Glutamatergic neuron (in vitro differentiated cells): ENCODE data around the gene CAPN14. TPM values are rescaled to one million over a fixed set of nuclear protein-coding genes. Genes with fewer than 3 reads are reported as not detected.

Source experiments
- DNase-seq: peaks from one replicate; pipeline ENCODE4 v3.0.0; 2022
- H3K27ac Mint-ChIP-seq: one replicate; pipeline ENCODE4 v1.8.0; 2020; ENCODE audit warnings: mild to moderate bottlenecking, mixed read lengths, inconsistent platforms; ENCODE audit not compliant: unreplicated experiment
- H3K27me3 Mint-ChIP-seq: one replicate; pipeline ENCODE4 v1.8.0; 2020; ENCODE audit warnings: mild to moderate bottlenecking, moderate library complexity, mixed read lengths, inconsistent platforms; ENCODE audit not compliant: unreplicated experiment
- H3K36me3 Mint-ChIP-seq: one replicate; pipeline ENCODE4 v1.8.0; 2020; ENCODE audit warnings: mild to moderate bottlenecking, mixed read lengths, inconsistent platforms; ENCODE audit not compliant: unreplicated experiment
- H3K4me1 Mint-ChIP-seq: one replicate; pipeline ENCODE4 v1.8.0; 2020; ENCODE audit warnings: mild to moderate bottlenecking, low read depth, mixed read lengths, inconsistent platforms; ENCODE audit not compliant: unreplicated experiment
- H3K4me3 Mint-ChIP-seq: one replicate; pipeline ENCODE4 v1.8.0; 2020; ENCODE audit warnings: mild to moderate bottlenecking, mixed read lengths, inconsistent platforms; ENCODE audit not compliant: unreplicated experiment
- H3K9me3 Mint-ChIP-seq: one replicate; pipeline ENCODE4 v1.8.0; 2020; ENCODE audit warnings: mild to moderate bottlenecking, moderate library complexity, mixed read lengths, inconsistent platforms; ENCODE audit not compliant: unreplicated experiment
- CTCF ChIP-seq: fragments of 200-600 bp; sonication (generic); IDR thresholded peaks from one replicate; pipeline ENCODE4 v1.5.0; 2021; ENCODE audit not compliant: partially characterized antibody, unreplicated experiment
- total RNA-seq: library from RNA; stranded (reverse); fragmentation: NEBNext Ultra II Directional; extraction: Animal tissue kit (Norgen Biotek cat#: 25700); gene quantifications from one replicate; pipeline ENCODE4 v1.2.1, GENCODE V29; 2021; ENCODE audit not compliant: unreplicated experiment

The CAPN14 gene
- total RNA-seq, 1 donor from 2014 or later = 0.25 TPM

GRCh38 chr2:31232586-31232985 is 15.3 kb upstream of the CAPN14 start:
- Mint-ChIP-seq H3K4me3 (no peak overlapping the region), H3K4me1 (peaks cover 12% of the 10 kb centered on the region), H3K27ac (no peak overlapping the region), H3K9me3 (peaks cover 2% of the 10 kb centered on the region), H3K27me3 (no peaks in the 10 kb centered on the region), H3K36me3 (no peaks in the 10 kb centered on the region)
- no peak for DNase-seq
- no peak for TF ChIP-seq CTCF

- DNase-seq = no peak
- Mint-ChIP-seq H3K9me3 (peaks cover 2% of the 10 kb centered on the region), H3K4me3 (no peak overlapping the region), H3K27me3 (no peaks in the 10 kb centered on the region), H3K4me1 (peaks cover 9% of the 10 kb centered on the region), H3K36me3 (no peaks in the 10 kb centered on the region), H3K27ac (no peak overlapping the region)
- no peak for TF ChIP-seq CTCF
These were observed 14.4 kb upstream of the CAPN14 start for GRCh38 chr2:31231571-31232302.

GRCh38 chr2:31230751-31231150 is 13.4 kb upstream of the CAPN14 start:
- Mint-ChIP-seq H3K27ac (no peak overlapping the region), H3K4me3 (no peak overlapping the region), H3K9me3 (peaks cover 2% of the 10 kb centered on the region), H3K4me1 (peaks cover 5% of the 10 kb centered on the region), H3K27me3 (no peaks in the 10 kb centered on the region), H3K36me3 (no peaks in the 10 kb centered on the region)
- DNase-seq = no peak
- no peak for TF ChIP-seq CTCF

- peaks cover 3% of the 10 kb centered on the region for H3K4me1 Mint-ChIP-seq
- H3K36me3 Mint-ChIP-seq = no peaks in the 10 kb centered on the region
- H3K27me3 Mint-ChIP-seq = no peaks in the 10 kb centered on the region
- no peak for DNase-seq
- no peak for TF ChIP-seq CTCF
- no peaks in the 10 kb centered on the region for H3K9me3 Mint-ChIP-seq
- H3K27ac Mint-ChIP-seq = no peak overlapping the region
- H3K4me3 Mint-ChIP-seq = no peak overlapping the region
These were observed 11.4 kb upstream of the CAPN14 start for GRCh38 chr2:31228717-31229116.

- H3K36me3 Mint-ChIP-seq = no peaks in the 10 kb centered on the region
- H3K4me3 Mint-ChIP-seq = no peak overlapping the region
- TF ChIP-seq CTCF = no peak
- no peaks in the 10 kb centered on the region for H3K9me3 Mint-ChIP-seq
- H3K4me1 Mint-ChIP-seq = no peaks in the 10 kb centered on the region
- no peak overlapping the region for H3K27ac Mint-ChIP-seq
- no peak for DNase-seq
- no peaks in the 10 kb centered on the region for H3K27me3 Mint-ChIP-seq
These were observed 10.4 kb upstream of the CAPN14 start for GRCh38 chr2:31227711-31228125.
